Muscle layer of duodenum (tissue), 2 donors: Measurements from ENCODE around the gene RPL38.

ENCODE experiments used
- H3K27ac ChIP-seq: one replicate; pipeline ENCODE4 v1.7.0; 2013; ENCODE audit warnings: mild to moderate bottlenecking, low read length
- H3K27me3 ChIP-seq: one replicate; pipeline ENCODE4 v1.7.0; 2013; ENCODE audit warnings: low read depth, mild to moderate bottlenecking, control low read depth, low read length
- H3K36me3 ChIP-seq, 2 donors: one replicate each; pipeline ENCODE4 v1.7.0; 2013; ENCODE audit warnings: low read length in 2 of 2, control low read depth in 1 of 2, mild to moderate bottlenecking in 1 of 2; ENCODE audit not compliant: insufficient read depth in 2 of 2, control insufficient read depth in 1 of 2
- H3K4me1 ChIP-seq, 2 donors: one replicate each; pipeline ENCODE4 v1.7.0; 2013; ENCODE audit warnings: low read length in 2 of 2, mild to moderate bottlenecking in 2 of 2, control low read depth in 1 of 2, moderate library complexity in 1 of 2; ENCODE audit not compliant: insufficient read depth in 2 of 2, control insufficient read depth in 1 of 2
- H3K4me3 ChIP-seq, 2 donors: one replicate each; pipeline ENCODE4 v1.7.0; 2013; ENCODE audit warnings: low read length in 2 of 2, low read depth in 1 of 2, mild to moderate bottlenecking in 1 of 2
- H3K9me3 ChIP-seq, 2 donors: one replicate each; pipeline ENCODE4 v1.7.0; 2013; ENCODE audit warnings: low read length in 2 of 2, control low read depth in 1 of 2, mild to moderate bottlenecking in 1 of 2; ENCODE audit not compliant: control insufficient read depth in 1 of 2
- donor health status: healthy.

The RPL38 gene

GRCh38 chr17:74257311-74257710 lies 53.8 kb downstream of the RPL38 start:
- H3K27me3 ChIP-seq = no peaks in the 10 kb centered on the region
- H3K4me1 ChIP-seq = no peaks in the 10 kb centered on the region
- no peaks in the 10 kb centered on the region for H3K9me3 ChIP-seq
- H3K4me3 ChIP-seq = no peak overlapping the region
- peaks cover 0 to 14% of the 10 kb centered on the region in 2 donors for H3K36me3 ChIP-seq
- no peak overlapping the region for H3K27ac ChIP-seq

GRCh38 chr17:74259667-74260524 lies 56.4 kb downstream of the RPL38 start:
- Histone ChIP-seq H3K4me1 (no peaks in the 10 kb centered on the region), H3K4me3 (no peak overlapping the region), H3K27me3 (no peaks in the 10 kb centered on the region), H3K27ac (no peak overlapping the region), H3K36me3 (no peaks in the 10 kb centered on the region), H3K9me3 (no peaks in the 10 kb centered on the region)
